ENCODE data around the gene WWOX.

The WWOX gene

DNA sequence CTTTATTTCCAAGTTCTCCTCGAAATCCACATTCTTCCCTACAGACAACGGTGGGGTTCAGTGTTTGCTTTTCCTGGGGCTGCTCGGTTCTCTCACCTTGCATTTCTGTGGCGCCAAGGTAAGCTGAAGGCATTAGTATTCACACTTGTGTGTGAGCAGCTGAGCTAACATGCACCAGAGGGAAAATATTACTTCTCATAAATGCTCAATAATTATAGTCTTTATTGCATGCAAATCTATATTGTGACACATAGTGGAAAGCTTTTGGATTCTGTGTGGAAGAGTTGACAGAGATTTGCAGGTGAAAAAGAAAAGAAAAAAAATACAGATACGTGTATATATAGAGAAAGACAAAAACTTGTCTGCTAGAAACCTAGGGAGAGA is 1089.3 kb downstream of the WWOX start:
- no peak for DNase-seq (ENCODE audit: low read depth in 1 of 2, low spot score in 1 of 2)
- in situ Hi-C loops (cut with HindIII; ENCODE audit: low pct_unique_long_range_greater_than_20kb, low sequenced_read_pairs) = no loop called here
- TF ChIP-seq JUND (IDR thresholded peaks at IDR 0.05; ENCODE audit: low read depth) = no peak

- TF ChIP-seq JUND (IDR thresholded peaks at IDR 0.05; ENCODE audit: low read depth) = no peak
- in situ Hi-C loops (cut with HindIII; ENCODE audit: low pct_unique_long_range_greater_than_20kb, low sequenced_read_pairs) = no loop called here
- no peak for DNase-seq (ENCODE audit: low read depth in 1 of 2, low spot score in 1 of 2)
Measured at GRCh38 chr16:79190542-79190941, 1091.1 kb downstream of the WWOX start.

DNA sequence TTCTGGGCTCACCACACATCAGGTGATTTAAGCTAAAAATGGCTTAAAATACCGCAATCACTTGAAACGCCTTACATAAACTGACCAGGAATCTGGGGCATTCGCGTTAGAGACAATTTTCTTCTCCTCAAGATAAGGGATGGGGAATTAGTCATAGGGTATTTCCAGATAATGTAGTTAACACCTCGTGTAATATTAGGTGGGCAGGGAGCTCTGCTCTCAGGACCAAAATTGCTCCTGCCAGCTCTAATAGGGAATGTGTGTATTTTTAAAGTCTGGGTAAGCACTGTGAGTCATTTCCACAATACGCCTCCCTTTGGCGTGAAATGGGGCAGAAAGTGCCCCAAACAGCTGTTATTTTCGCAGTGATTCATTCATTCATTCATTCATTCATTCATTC is 1092.5 kb downstream of the WWOX start:
- DNase-seq (ENCODE audit: low read depth in 1 of 2, low spot score in 1 of 2) = no peak
- no peak for TF ChIP-seq JUND (IDR thresholded peaks at IDR 0.05; ENCODE audit: low read depth)
- in situ Hi-C loops (cut with HindIII; ENCODE audit: low pct_unique_long_range_greater_than_20kb, low sequenced_read_pairs) = no loop called here

DNA sequence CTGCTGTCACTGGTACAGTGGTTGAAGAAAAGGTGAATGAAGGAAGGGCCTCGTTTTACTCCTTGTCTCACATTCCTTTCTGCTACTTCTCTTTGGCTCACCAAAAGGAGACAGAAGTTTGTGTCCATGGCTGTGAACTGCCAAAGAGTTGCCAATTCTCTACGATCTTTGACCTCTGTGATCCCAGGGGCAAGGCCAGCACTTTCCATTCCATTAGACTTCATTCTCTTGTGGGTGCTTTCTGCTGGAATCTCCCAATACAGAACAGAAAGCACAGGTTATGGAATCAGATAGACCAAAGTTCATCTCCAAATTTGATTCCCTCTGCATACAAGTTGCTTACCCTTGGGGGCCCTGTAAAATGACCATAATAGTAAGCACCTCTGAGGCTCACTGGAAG is 1093.5 kb downstream of the WWOX start:
- in situ Hi-C loops (cut with HindIII; ENCODE audit: low pct_unique_long_range_greater_than_20kb, low sequenced_read_pairs) = no loop called here
- DNase-seq (ENCODE audit: low read depth in 1 of 2, low spot score in 1 of 2) = no peak
- no peak for TF ChIP-seq JUND (IDR thresholded peaks at IDR 0.05; ENCODE audit: low read depth)

DNA sequence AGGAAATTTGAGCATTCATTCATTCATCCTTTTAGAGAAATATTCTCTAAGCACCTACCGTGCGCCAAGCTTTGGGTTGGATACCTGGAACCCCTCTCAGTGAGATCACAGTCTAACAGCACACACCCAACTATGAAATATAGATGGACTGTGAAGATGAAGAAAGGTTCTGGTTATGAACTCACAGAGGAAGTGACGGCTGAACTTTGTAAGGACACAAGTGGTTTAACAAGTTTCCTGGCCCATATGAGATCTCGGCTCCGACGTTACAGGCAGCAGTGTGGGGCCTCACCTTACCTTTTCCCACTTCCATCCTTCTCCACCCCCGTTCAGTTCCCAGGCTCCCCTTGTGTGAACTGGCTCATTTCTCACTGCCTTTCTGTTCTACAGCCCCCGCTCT is 1094.8 kb downstream of the WWOX start:
- in situ Hi-C loops (cut with HindIII; ENCODE audit: low pct_unique_long_range_greater_than_20kb, low sequenced_read_pairs) = no loop called here
- no peak for DNase-seq (ENCODE audit: low read depth in 1 of 2, low spot score in 1 of 2)
- no peak for TF ChIP-seq JUND (IDR thresholded peaks at IDR 0.05; ENCODE audit: low read depth)

- TF ChIP-seq JUND (IDR thresholded peaks at IDR 0.05; ENCODE audit: low read depth) = no peak
- in situ Hi-C loops (cut with HindIII; ENCODE audit: low pct_unique_long_range_greater_than_20kb, low sequenced_read_pairs) = no loop called here
- no peak for DNase-seq (ENCODE audit: low read depth in 1 of 2, low spot score in 1 of 2)
Measured at GRCh38 chr16:79195938-79196337, 1096.5 kb downstream of the WWOX start.

GRCh38 chr16:79201436-79201835 is 1102.0 kb downstream of the WWOX start:
- in situ Hi-C loops (cut with HindIII; ENCODE audit: low pct_unique_long_range_greater_than_20kb, low sequenced_read_pairs) = no loop called here
- DNase-seq (ENCODE audit: low read depth in 1 of 2, low spot score in 1 of 2) = no peak
- TF ChIP-seq JUND (IDR thresholded peaks at IDR 0.05; ENCODE audit: low read depth) = no peak

DNA sequence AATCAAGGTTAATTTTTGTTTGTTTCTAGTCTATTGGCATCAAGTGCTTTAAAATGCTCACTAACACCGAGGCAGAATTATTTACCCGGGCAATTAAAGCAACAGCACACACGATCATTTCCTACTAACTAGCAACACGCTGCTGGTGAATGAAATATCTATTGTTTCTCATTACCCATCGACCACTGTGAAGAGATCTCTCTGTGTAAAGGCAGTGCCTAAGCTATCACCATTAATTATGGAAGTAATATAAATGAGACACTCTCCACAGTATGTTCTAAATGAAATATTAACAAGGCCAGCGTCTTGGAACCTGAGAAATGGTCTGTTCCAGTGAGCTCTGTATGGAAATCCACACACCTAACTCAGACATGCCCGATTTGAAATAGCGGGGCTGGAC is 1103.5 kb downstream of the WWOX start:
- TF ChIP-seq JUND (IDR thresholded peaks at IDR 0.05; ENCODE audit: low read depth) = no peak
- DNase-seq (ENCODE audit: low read depth in 1 of 2, low spot score in 1 of 2) = no peak
- in situ Hi-C loops (cut with HindIII; ENCODE audit: low pct_unique_long_range_greater_than_20kb, low sequenced_read_pairs) = no loop called here

GRCh38 chr16:79204486-79204885 is 1105.0 kb downstream of the WWOX start:
- in situ Hi-C loops (cut with HindIII; ENCODE audit: low pct_unique_long_range_greater_than_20kb, low sequenced_read_pairs) = no loop called here
- TF ChIP-seq JUND (IDR thresholded peaks at IDR 0.05; ENCODE audit: low read depth) = no peak
- no peak for DNase-seq (ENCODE audit: low read depth in 1 of 2, low spot score in 1 of 2)

DNA sequence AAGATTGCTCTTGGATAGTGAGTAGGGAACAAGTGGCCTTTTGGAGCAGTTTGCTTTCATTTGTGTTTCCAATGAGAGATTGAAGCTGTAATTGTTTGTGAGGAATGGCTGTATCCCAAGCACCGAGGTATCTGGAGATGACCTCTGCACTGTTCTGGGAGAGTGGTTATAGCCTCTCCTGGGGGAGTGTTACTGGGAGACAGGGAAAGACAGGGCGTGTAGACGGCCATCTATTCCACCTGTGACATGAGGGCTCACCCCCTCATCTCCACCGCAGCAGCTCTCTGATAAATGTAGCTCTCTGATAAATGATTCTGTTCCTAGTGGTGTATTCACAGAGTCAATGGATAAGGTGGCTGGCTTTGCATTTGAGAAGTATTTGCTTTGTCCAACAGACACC is 1107.4 kb downstream of the WWOX start:
- in situ Hi-C loops (cut with HindIII; ENCODE audit: low pct_unique_long_range_greater_than_20kb, low sequenced_read_pairs) = no loop called here
- DNase-seq (ENCODE audit: low read depth in 1 of 2, low spot score in 1 of 2) = no peak
- TF ChIP-seq JUND (IDR thresholded peaks at IDR 0.05; ENCODE audit: low read depth) = no peak

- no peak for DNase-seq (ENCODE audit: low read depth in 1 of 2, low spot score in 1 of 2)
- in situ Hi-C loops (cut with HindIII; ENCODE audit: low pct_unique_long_range_greater_than_20kb, low sequenced_read_pairs) = no loop called here
- no peak for TF ChIP-seq JUND (IDR thresholded peaks at IDR 0.05; ENCODE audit: low read depth)
Measured at GRCh38 chr16:79209308-79209707, 1109.9 kb downstream of the WWOX start.

DNA sequence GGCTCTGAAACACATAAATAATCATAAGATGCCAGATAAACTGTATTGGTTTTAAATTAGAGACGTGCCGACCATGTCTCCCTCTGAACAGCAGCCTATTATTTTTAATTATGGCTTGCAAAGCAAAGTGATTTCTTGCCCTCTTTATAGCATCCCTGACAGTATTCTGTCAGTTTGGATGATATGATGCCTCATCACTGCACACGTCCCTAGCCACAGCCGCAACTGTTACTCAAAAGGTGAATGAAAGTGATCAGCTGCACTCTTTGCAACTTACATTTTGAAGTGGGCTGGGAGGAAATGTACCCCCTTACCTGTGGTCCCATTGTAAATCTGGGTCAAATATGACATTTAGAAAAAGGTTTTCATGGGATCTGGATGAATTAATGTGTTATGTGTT is 1111.2 kb downstream of the WWOX start:
- DNase-seq (ENCODE audit: low read depth in 1 of 2, low spot score in 1 of 2) = no peak
- in situ Hi-C loops (cut with HindIII; ENCODE audit: low pct_unique_long_range_greater_than_20kb, low sequenced_read_pairs) = no loop called here
- TF ChIP-seq JUND (IDR thresholded peaks at IDR 0.05; ENCODE audit: low read depth) = no peak

- in situ Hi-C loops (cut with HindIII; ENCODE audit: low pct_unique_long_range_greater_than_20kb, low sequenced_read_pairs) = no loop called here
- no peak for TF ChIP-seq JUND (IDR thresholded peaks at IDR 0.05; ENCODE audit: low read depth)
- no peak for DNase-seq (ENCODE audit: low read depth in 1 of 2, low spot score in 1 of 2)
Measured at GRCh38 chr16:79211586-79211985, 1112.1 kb downstream of the WWOX start.

GRCh38 chr16:79212114-79212791 is 1112.8 kb downstream of the WWOX start:
- TF ChIP-seq JUND (IDR thresholded peaks at IDR 0.05; ENCODE audit: low read depth) = no peak
- in situ Hi-C loops (cut with HindIII; ENCODE audit: low pct_unique_long_range_greater_than_20kb, low sequenced_read_pairs) = no loop called here
- DNase-seq (ENCODE audit: low read depth in 1 of 2, low spot score in 1 of 2) = no peak
